HepG2 (cell line): Measurements from ENCODE around the gene GSTM4. TPM values are rescaled to one million over a fixed set of nuclear protein-coding genes. Genes with fewer than 3 reads are reported as not detected.

Experiments
- ATAC-seq: fragments of 200-7000 bp; cut with Tn5 transposase; 3 replicates; pipeline ENCODE4 v1.9.1; 2020; ENCODE audit warnings: mild to moderate bottlenecking, moderate library complexity
- BruUV-seq: library from RNA; stranded (reverse); fragments of 400-500 nt; replicated peaks from 2 replicates; lab custom pipeline; 2021; lab: Mats Ljungman, UMichigan
- CTCF ChIA-PET: fragments of 300-600 bp; formaldehyde crosslinking; extraction: SDS; loops from one replicate; lab custom pipeline; 2021; ENCODE audit warnings: low total read pairs, inconsistent platforms, low intra/inter-chr PET ratio; lab: Yijun Ruan, JAX
- POLR2A ChIA-PET: fragments of 350-600 bp; sonication (Branson Sonifier 250); formaldehyde crosslinking; loops from one replicate; lab custom pipeline; 2020; ENCODE audit warnings: antibody characterized with exemption, inconsistent platforms; lab: Yijun Ruan, JAX
- DNase-seq: peaks from one replicate; pipeline ENCODE4 v3.0.0-alpha.2; 2015; ENCODE audit warnings: low spot score
- FAIRE-seq: peaks from 3 replicates; lab custom pipeline; 2011; peaks lifted over from hg19 to GRCh38; lab: Jason Lieb, UNC
- H2AFZ ChIP-seq: one replicate; pipeline ENCODE4 v1.6.1; 2011; ENCODE audit warnings: low read length, inconsistent platforms
- H3K27ac ChIP-seq: fragments of 300-600 bp; 3 replicates; pipeline ENCODE4 v1.8.0; 2011; ENCODE audit warnings: mixed run types, mild to moderate bottlenecking, mixed read lengths, low read length, inconsistent platforms; ENCODE audit not compliant: insufficient read depth; ENCODE audit errors: extremely low read length
- H3K27me3 ChIP-seq, 2 experiments: fragments of 200-600 bp in 1 of 2; 2 replicates in 1 of 2; 3 replicates in 1 of 2; pipeline versions ENCODE4 v1.6.0 to v1.8.0; 2011; ENCODE audit warnings: low read length in 2 of 2, mild to moderate bottlenecking in 2 of 2, moderate library complexity in 2 of 2, inconsistent platforms in 1 of 2; ENCODE audit not compliant: insufficient read depth in 2 of 2, control insufficient read depth in 1 of 2
- H3K36me3 ChIP-seq, 2 experiments: fragments of 200-600 bp in 1 of 2; replicated peaks in 1 of 2; 2 replicates in 1 of 2; 3 replicates in 1 of 2; pipeline versions ENCODE4 v1.5.1 to v1.8.0; 2011; ENCODE audit warnings: low read length in 2 of 2, inconsistent platforms in 1 of 2; ENCODE audit not compliant: insufficient read depth in 2 of 2, control insufficient read depth in 1 of 2
- H3K4me1 ChIP-seq: 2 replicates; pipeline ENCODE4 v1.5.1; 2012; ENCODE audit warnings: low read length, inconsistent platforms; ENCODE audit not compliant: insufficient read depth
- H3K4me2 ChIP-seq: 2 replicates; pipeline ENCODE4 v1.6.0; 2011; ENCODE audit warnings: low read depth, low read length, inconsistent platforms
- H3K4me3 ChIP-seq, 3 experiments: fragments of 200-600 bp in 1 of 3; sonication (generic), shearing (Covaris generic) in 1 of 3; replicated peaks in 1 of 3; 2 replicates each; pipeline ENCODE4 v1.5.1; 2011 to 2016; ENCODE audit warnings: low read length in 3 of 3, inconsistent platforms in 2 of 3, low read depth in 2 of 3, mild to moderate bottlenecking in 2 of 3, control low read depth in 1 of 3, mixed read lengths in 1 of 3; ENCODE audit not compliant: insufficient read depth in 1 of 3
- H3K79me2 ChIP-seq: one replicate; pipeline ENCODE4 v1.6.1; 2011; ENCODE audit warnings: low read length, inconsistent platforms; ENCODE audit not compliant: insufficient read depth
- H3K9ac ChIP-seq: 2 replicates; pipeline ENCODE4 v1.6.0; 2011; ENCODE audit warnings: mild to moderate bottlenecking, low read depth, low read length, inconsistent platforms; ENCODE audit not compliant: insufficient read depth
- H3K9me3 ChIP-seq: 2 replicates; pipeline ENCODE4 v1.5.1; 2012; ENCODE audit warnings: mild to moderate bottlenecking, low read length
- H4K20me1 ChIP-seq: 2 replicates; pipeline ENCODE4 v1.6.0; 2011; ENCODE audit warnings: inconsistent platforms, mild to moderate bottlenecking, low read length, moderate library complexity; ENCODE audit not compliant: insufficient read depth
- BORCS8-MEF2B ChIP-seq: sonication (generic); formaldehyde crosslinking; IDR thresholded peaks from 2 replicates; pipeline ENCODE4 v1.8.0; 2022; ENCODE audit warnings: mild to moderate bottlenecking, missing genetic modification reagents
- FOXK2 ChIP-seq: fragments of 450-650 bp; IDR thresholded peaks from 2 replicates; pipeline ENCODE4 v1.6.1; 2016
- HNRNPUL1 ChIP-seq: fragments of 200-400 bp; formaldehyde crosslinking; IDR thresholded peaks from 2 replicates; pipeline ENCODE4 v1.6.1; 2017; ENCODE audit warnings: low read depth, mild to moderate bottlenecking, low read length, moderate library complexity
- IKZF1 ChIP-seq: fragments of 450-650 bp; IDR thresholded peaks from 2 replicates; pipeline ENCODE4 v1.7.1; 2016
- NFATC3 ChIP-seq: sonication (generic); formaldehyde crosslinking; IDR thresholded peaks from 2 replicates; pipeline ENCODE4 v1.5.1; 2020; ENCODE audit warnings: mild to moderate bottlenecking, missing genetic modification reagents
- PHF8 ChIP-seq: sonication (generic); formaldehyde crosslinking; IDR thresholded peaks from 2 replicates; pipeline ENCODE4 v1.5.0; 2020; ENCODE audit warnings: missing genetic modification reagents
- POGK ChIP-seq: sonication (generic); formaldehyde crosslinking; conservative IDR thresholded peaks from 2 replicates; pipeline ENCODE4 v1.8.0; 2022; ENCODE audit warnings: mild to moderate bottlenecking, moderate library complexity, missing genetic modification reagents
- PREB ChIP-seq: sonication (generic); formaldehyde crosslinking; IDR thresholded peaks from 2 replicates; pipeline ENCODE4 v1.4.0; 2020; ENCODE audit warnings: missing genetic modification reagents
- PRMT3 ChIP-seq: sonication (generic); formaldehyde crosslinking; IDR thresholded peaks from 2 replicates; pipeline ENCODE4 v1.8.1; 2022; ENCODE audit warnings: low read depth, mild to moderate bottlenecking, moderate library complexity, missing genetic modification reagents, borderline replicate concordance
- TOE1 ChIP-seq: sonication (generic); formaldehyde crosslinking; IDR thresholded peaks from 2 replicates; pipeline ENCODE4 v1.4.0; 2020; ENCODE audit warnings: mild to moderate bottlenecking, missing genetic modification reagents
- ZNF564 ChIP-seq: sonication (generic); formaldehyde crosslinking; IDR thresholded peaks from 2 replicates; pipeline ENCODE4 v1.8.1; 2023; ENCODE audit warnings: mild to moderate bottlenecking, missing genetic modification reagents
- ZNF570 ChIP-seq: sonication (generic); formaldehyde crosslinking; IDR thresholded peaks from 2 replicates; pipeline ENCODE4 v1.4.0; 2020; ENCODE audit warnings: mild to moderate bottlenecking, missing genetic modification reagents, borderline replicate concordance
- ZNF576 ChIP-seq: sonication (generic); formaldehyde crosslinking; IDR thresholded peaks from 2 replicates; pipeline ENCODE4 v1.4.0; 2020; ENCODE audit warnings: mild to moderate bottlenecking, missing genetic modification reagents
- ZNF687 ChIP-seq: sonication (generic); formaldehyde crosslinking; IDR thresholded peaks from 2 replicates; pipeline ENCODE4 v1.5.1; 2020; ENCODE audit warnings: mild to moderate bottlenecking, missing genetic modification reagents, moderate library complexity
- ZNF883 ChIP-seq: sonication (generic); formaldehyde crosslinking; IDR thresholded peaks from 2 replicates; pipeline ENCODE4 v1.5.1; 2020; ENCODE audit warnings: mild to moderate bottlenecking, missing genetic modification reagents; ENCODE audit errors: not compliant biosample characterization
- WGBS: methylation state at CpG from one replicate; pipeline ENCODE4 v1.1.6; 2017; ENCODE audit warnings: low lambda C conversion rate; 5-methylcytosine and 5-hydroxymethylcytosine counted together
- in situ Hi-C: cut with HindIII; loops from 2 replicates; pipeline ENCODE4 v1.10.0; 2017; ENCODE audit warnings: low pct_unique_long_range_greater_than_20kb; ENCODE audit not compliant: extremely low pct_ligation_motif_present
- intact Hi-C: fragments of 100-400 bp; cut with micrococcal nuclease; formaldehyde crosslinking; loops from one replicate; pipeline ENCODE4 v1.10.0; 2022; ENCODE audit not compliant: unreplicated experiment
- polyA plus RNA-seq, 8 experiments: library from polyadenylated mRNA; depleted of rRNA in 3 of 8; stranded (reverse) in 7 of 8; unstranded in 1 of 8; fragments of >200 nt; fragmentation: Illumina TruSeq in 4 of 8; extraction: Trizol in 4 of 8; gene quantifications; 2 replicates each; pipeline versions ENCODE4 v1.2.1 to v1.2.3, GENCODE V29; 2011 to 2016; ENCODE audit warnings: low read depth in 4 of 8, missing spikeins in 1 of 8, mixed read lengths in 1 of 8; ENCODE audit not compliant: insufficient read depth in 1 of 8
- total RNA-seq, 5 experiments: library from RNA; depleted of rRNA; stranded (reverse); fragments of >200 nt; fragmentation: Illumina TruSeq; extraction: Trizol; gene quantifications; 2 replicates each; pipeline ENCODE4 v1.2.3, GENCODE V29; 2016; ENCODE audit warnings: low read depth in 1 of 5

GSTM4 gene
- total and polyA plus RNA-seq, 2 of the 13 experiments (the other 11 are each of a cell fraction or from before 2014, with no cell fraction given), result 25.3 to 40.8 TPM

GRCh38 chr1:109687641-109688499 is 32.0 kb downstream of the GSTM4 start, which contains the start of gene GSTM1:
Gene GSTM1, plus strand, starts transcription at chr1:109687817. Its CDS starts 57 bp downstream, at chr1:109687874.
- in situ Hi-C loops (no loop called here), intact Hi-C loops (no loop called here)
- Histone ChIP-seq H3K27ac (no peak within 1 kb of the TSS), H3K27me3 (no peaks in the 10 kb centered on the region), H4K20me1 (no peaks in the 10 kb centered on the region), H3K36me3 (no peaks in the 10 kb centered on the region), H3K9me3 (no peaks in the 10 kb centered on the region), H3K4me3 (no peak within 1 kb of the TSS), H2AFZ (no peak within 1 kb of the TSS), H3K4me2 (no peak within 1 kb of the TSS), H3K9ac (no peak within 1 kb of the TSS), H3K4me1 (no peaks in the 10 kb centered on the region), H3K79me2 (no peaks in the 10 kb centered on the region)
- DNase-seq (no peak), FAIRE-seq (no peak), ATAC-seq (no peak)
- TF ChIP-seq IKZF1 (no peak), TOE1 (CRISPR knock-in tag) (no peak), PREB (CRISPR knock-in tag) (no peak), ZNF883 (no peak), FOXK2 (no peak), BORCS8-MEF2B (CRISPR knock-in tag) (no peak), ZNF576 (CRISPR knock-in tag) (no peak), POGK (no peak), PRMT3 (no peak), ZNF570 (CRISPR knock-in tag) (no peak), ZNF687 (CRISPR knock-in tag) (no peak), ZNF564 (no peak), PHF8 (CRISPR knock-in tag) (no peak), NFATC3 (no peak), HNRNPUL1 (no peak)
- BruUV-seq, result no TSS peak
- WGBS, result 85% methylated on average over 11 of the region's 46 CpGs
- CTCF ChIA-PET, result no interaction called here
- POLR2A ChIA-PET, result no interaction called here
